CD4-positive, alpha-beta T cell treated with Interleukin-17A for 4 hours (primary cell): ENCODE results near the gene RIN1.
"Not testable (repeated sequence)": the region's sequence is repeated elsewhere in the genome, so short reads cannot be mapped to it uniquely, and the experiment has no call there.

Source experiments
- DNase-seq: peaks from one replicate; pipeline ENCODE4 v3.0.0-alpha.2; 2020; ENCODE audit warnings: mixed read lengths

RIN1 gene

DNA sequence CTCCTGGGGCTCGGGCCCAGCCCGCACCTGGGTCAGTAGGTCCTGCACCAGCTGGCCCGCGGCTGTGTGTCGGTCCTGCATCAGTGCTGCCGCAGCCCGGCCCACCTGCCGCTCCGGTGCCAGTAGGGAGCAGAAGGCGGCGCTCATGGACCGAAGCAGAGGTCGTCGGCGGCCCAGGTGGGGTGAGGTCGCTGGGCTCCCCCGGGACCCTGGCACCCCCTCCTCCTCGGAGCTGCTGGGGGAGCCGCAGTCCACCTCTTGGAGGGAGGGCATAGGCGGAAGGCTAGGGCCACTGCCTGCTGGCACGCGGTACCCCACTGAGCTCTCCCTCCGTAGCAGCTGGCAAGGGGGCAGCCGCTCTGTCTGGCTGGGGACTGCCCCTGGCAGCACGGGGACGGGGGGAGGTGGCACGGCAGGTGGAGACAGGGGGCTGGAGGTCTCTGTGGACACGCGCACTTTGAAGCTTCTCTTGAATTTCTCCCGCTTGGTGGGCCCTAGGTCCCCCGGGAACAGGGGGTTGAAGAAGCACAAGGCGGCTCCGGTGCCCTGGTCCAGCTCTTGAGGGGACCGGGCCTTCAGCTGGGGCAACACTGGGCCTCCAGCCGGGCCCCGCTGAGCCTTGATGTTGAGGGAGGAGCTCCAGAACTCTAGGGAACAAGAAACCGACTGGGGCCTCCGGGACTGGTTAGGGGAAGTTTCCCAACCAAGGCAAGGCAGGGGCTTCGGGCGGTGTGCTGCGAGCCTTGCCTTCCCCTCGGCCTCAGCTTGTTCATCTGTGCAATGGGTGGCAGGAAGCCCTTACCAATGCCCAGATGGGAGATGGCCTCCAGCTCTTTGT, 1.4 kb downstream of the RIN1 start:
- no peak for DNase-seq

DNA sequence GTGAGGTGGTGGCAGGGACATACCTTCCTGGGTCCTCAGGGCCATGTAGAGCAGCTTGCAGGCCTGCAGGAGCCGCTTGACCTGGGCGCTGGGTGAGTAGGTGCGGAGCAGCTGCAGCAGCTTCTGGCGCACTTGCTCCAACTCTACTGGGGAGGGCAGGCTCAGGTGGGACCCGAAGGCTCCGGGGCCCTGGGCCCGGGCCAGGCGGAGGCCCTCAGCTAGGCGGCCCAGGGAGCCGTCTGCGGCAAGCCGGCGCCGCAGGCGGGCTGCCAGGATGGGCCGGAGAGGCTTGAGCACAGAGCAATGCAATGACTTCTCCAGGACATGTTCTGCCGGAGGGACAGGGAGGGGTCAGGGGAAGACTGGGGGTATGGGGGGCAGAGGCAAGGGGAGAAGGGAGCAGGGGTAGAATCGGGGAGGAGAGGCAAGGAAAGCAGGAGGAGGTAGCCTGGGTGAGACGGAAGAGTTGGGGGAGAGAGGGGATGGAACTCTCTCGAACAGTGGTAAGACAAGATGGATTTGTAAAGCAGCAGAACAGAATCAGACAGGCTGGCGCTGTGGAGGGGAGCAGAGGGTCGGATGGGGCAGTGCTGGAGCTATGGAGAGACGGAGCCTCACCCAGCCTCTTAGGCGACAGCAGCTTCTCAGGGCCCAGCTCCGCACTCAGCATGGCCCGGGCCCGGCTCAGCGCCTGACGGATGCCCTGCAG, 2.2 kb downstream of the RIN1 start:
- no peak for DNase-seq

DNA sequence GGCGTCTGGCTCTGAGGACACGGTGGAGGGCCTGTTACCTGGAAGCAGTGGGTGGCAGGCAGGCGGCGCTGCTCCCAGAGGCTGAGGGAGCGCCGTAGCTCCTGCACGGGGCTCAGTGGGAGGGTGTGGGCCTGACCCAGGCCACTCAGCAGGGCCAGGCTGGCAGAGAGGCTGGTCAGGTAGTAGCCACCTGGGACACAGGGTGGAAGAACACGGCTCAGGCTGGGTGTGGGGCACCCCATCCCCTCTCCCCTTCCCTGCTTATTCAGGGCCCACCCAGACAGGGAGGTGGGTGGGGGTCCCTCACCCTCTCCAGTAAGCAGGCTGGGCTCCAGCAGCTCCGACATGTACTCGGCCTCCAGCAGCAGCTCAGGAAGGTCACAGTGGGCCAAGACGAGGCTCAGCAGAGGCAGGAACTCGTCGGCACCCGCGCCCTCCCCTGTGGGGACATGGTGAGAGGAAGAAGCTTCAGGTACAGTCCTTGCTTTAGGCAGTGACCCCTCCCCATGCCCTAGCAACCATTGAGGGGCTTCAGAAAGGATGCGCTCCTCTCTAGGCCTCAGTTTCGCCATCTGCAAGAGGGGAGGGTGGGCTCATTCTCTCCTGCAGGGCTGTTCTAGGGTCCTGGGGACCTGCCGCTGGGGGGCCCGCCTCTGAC, 2.9 kb downstream of the RIN1 start:
- no peak for DNase-seq

DNA sequence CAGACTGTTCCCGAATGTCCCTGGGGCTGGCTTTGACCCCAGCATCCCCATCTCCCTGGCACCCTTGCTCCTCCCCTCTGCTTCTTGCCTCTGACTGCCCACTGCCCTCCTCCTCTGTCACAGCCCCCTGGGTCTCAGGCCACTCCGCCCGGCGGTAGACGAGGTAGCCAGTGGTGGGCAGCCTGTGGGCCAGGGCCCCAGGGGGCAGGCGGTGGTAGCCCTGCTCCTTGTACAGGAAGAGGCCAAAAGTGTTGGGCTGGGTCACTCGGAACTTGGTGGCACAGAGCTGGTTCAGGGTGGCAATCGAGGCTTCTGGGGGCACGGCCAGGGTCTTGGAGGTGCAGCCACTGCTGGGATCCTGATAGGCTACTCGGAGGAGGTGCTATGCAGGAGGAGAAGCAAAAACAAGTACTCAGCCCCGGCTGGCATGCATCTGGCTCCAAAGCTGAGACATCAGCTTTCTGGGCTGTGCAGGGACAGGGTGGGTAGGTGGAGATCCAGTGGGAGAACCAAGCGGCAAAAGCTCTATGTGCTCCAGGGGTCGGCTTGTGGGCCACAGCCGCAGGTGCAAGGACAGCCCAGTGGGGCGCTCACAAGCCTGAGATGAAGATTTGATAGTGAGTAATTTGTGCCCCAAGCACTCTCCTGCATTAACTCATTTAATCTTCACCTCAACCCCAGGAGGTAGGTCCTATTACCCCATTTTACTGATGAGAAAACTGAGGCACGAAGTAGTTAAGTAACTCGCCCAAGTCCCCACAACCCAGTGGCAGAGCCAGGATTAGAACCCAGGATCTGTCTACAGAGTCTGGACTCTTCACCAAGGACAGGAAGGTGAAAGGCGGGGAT, 3.6 kb downstream of the RIN1 start:
- DNase-seq, result no peak

DNA sequence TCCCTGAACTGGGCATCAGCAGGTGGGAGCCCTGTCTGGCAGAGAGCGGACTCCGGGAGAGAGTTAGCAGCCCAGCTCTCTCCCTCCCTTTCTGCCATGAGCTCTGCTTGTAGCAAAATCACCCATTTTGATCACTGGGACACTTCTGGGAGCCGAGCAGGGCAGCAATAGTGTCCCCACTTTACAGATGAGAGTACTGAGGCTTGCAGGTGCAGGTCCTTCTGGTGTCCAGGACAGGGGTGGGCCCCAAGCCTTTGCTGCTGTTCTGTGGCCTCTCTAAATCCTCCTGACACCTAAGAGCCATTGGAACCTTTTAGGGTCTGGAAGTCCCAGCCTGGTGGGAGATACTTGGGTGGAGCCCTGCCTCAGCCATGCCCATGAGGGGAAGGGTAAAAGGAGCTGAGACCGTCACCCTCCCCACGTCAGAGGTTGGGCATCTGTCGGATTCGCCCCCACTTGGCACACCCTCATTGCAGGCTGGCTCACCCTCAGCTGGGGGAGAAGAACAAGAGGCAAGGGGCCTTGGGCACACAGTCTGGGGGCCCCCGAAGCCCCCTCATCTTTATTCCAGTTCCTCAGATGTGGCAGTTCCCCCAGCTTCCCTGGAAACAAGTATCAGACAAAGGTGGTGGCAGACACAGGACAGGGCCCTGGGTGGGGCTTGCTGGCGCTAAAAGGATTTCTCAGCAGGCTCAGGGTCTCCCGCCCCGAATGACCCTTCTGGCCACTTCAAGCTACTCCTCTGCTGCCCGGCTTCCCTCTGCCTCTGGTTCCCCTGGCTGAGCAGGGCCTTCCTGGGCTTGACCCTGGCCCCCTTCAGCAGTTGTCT, 4.5 kb downstream of the RIN1 start:
- no peak for DNase-seq

DNA sequence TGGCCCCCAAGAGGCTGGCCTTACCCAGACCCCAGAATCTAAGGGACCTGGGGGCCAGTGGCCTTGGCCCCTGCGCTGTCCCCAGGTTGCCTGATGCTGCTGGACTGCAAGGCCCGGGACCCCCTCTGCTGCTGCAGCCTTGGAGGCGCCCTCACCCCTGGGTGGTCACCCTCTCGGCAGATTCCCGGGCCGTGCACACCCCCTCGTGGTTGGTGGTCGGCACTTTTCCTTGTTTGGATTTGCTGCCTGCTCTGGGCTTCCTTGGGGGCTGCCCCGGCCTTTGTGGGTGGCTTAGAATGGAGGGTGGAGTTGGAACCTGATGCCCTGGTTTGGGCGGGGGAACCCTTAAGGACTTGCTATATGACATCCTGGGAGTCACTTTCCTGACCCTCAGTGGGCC, 5.3 kb downstream of the RIN1 start:
- DNase-seq, result no peak

DNA sequence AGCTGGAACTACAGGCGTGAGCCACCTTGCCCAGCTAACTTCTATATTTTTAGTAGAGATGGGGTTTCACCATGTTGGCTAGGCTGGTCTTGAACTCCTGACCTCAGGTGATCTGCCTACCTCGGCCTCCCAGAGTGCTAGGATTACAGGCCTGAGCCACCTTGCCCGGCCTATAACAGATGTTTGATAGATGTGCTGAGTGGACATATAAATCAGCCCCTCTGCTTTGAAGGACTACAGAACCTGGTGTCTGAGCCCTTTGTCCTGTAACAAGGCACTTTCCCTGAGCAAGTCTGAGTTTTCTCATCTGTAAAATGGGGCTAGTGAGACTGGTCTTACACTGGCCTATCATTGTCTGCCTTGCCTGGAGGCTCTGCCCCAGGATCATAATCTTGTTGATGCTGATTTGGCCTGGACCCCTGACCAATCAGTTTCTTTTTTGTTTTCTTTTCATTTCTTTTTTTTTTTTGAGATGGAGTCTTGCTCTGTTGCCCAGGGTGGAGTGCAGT, 7.0 kb downstream of the RIN1 start:
- DNase-seq, result no peak

DNA sequence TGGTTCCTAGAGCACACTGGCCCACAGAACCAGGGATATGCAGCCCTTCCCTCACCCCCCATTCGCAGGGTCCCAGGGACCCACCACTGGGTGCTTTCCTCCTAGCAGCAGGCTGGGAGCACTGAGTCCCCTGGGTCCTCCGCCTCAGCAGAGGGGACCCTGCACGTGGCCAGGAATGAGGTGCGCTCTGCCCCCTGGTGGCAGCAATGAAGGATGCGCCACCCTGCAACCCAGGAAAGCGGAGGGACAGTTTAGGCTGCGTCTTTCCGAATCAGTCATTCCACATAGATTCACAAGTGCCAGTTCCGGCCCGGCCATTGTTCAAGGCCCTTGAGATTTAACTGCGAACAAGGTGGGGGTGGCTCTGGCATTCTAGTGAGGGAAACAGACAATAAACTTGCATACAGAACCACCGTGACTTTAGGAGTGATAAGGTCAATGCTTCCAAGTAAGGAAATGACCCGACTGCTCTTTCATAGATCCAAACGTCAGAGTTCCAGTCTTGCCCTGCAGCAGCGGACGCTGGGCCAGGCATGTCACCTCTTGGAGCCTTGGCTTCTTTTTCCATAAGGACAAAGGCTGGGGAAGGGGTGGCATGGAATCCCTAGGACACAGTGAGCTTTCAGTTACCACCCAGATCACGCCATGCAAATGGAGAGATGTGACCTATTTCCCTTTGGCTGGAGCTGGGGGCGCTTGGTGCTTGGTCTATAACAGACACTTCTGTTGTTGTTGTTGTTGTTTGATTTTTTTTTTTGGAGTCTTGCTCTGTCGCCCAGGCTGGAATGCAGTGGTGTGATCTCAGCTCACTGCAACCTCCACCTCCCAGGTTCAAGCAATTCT, 7.7 kb downstream of the RIN1 start:
- peak; percentile 89 for DNase-seq

DNA sequence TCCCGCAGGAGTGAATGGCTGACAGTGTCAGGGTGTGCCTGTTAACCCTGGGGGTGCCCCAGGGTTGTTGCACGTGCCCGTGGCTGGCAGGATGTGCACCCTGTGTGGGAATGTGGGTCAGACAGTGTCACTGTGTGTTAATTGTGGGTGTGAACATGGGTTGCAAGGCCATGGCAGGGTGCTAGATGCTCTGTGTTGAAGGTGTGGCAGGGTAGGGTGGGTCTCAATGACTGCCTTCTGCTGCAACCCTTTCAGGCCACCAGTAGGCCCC, 8.3 kb downstream of the RIN1 start:
- DNase-seq, result no peak

DNA sequence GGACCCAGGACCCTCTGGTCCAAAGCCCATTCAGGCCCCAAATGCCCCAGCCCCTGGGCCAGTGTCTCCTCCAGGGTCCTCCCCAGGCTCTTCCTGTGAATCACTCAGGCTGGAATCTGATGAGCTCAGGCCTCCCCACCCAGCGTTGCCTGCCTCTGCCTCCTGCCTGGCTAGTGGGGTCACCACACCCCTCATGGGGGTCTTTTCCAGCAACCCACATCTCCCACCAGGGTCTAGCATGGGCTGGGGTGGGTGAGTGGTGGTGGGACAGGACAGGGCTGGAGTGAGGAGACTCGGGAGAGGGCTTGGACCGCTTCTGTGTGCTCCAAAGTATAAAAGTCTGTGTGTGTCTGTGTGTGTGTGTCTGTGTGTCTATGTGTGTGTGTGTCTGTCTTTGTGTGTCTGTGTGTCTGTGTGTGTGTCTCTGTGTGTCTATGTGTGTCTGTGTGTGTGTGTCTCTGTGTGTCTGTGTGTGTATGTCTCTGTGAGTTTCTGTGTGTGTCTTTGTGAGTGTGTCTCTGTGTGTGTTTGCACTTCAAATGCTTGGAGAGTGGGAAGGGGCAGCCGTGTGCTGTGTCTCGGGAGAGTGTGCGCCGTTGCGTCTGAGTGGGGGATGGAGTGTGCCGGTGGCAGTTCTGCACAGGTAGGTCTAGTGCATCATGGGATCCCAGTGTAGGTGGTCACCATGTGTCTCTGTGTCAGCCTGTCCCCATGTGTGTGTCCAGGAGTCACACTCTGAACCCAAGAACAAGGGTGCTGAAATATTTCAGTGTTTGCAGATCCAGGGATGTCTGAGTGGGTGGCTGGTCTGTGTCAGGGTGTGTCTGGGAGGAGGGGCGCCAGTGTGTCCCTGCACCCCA, 8.8 kb downstream of the RIN1 start:
- no peak for DNase-seq

DNA sequence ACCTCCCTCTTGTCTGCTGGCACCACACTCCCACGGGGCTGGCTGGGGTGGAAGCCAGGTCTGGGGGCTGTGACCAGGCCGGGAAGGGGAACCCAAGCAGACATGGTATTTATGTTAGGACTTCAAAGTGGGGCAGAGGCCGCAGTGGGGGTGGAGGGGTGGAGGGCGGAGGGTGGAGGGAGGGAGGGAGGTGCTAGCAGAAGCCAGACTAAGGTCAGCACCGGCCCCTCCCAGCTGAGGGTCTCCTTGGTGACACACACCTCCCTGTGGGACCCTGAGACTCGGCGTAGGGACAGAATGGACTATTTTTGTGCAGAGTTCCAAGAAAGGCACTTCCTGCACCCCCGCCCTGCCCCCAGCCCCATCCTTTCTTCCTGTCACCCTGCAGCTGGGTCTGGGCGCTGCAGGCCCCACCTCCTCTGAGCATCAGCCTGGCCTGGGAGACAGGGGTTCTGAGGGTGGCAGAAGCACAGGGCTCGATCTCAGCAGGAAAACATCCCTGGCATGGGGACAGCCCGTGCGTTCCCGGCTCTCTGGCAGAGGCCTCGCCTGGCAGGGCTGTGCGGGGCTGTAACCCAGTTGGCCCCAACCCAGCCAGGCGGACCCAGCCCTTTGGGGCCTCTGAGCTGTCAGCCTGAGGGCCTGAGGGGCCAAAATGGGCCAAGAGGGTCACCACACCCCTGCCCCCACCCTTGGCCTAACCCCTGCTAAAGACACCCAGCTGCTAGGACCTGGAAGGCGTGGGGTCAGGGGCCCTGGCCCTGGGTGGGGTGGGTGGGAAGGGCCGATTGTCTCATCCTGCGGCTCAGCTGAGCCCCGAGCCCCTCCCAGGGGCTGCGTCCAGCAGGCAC, 9.7 kb downstream of the RIN1 start:
- peak; percentile 74 for DNase-seq

DNA sequence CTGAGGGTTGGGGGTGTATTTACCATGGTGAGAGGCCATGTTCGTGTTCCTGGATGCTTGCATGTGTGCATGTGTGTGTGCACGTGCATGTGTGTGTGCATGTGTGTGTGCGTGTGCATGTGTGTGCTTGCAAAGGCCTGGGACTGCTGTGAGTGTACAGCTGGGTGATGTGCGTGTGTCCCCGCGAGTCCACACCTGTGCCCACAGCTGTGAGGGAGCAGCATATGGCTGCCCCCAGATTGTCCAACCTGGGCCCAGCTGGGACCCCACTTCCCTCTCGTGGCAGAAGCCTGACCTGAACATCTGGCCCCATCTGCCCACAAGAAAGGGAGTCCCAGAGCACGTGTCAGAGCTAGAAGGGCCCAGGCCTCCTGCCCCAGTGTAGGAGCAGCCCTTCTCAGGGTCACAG, 11.0 kb downstream of the RIN1 start:
- DNase-seq, result no peak

DNA sequence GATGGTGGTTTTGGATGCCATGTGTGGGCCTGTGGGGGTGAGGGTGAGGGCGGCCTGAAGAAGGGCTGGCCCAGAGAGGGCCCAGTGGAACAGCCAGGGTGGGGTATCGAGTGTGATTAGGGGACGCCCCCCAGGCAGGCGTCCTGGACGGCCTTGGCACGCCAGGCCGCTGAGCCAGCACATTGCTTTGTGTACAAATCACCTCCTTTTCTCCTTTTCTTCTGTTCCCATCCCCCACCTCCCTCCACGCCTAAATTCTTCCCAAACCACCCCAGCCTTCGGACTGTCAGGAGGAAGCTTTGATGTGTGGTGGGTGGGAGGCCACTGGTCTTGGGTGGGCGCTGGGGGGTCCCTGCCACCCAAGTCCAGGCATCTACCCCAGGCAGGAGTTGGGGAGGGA, 11.6 kb downstream of the RIN1 start:
- DNase-seq, result no peak

DNA sequence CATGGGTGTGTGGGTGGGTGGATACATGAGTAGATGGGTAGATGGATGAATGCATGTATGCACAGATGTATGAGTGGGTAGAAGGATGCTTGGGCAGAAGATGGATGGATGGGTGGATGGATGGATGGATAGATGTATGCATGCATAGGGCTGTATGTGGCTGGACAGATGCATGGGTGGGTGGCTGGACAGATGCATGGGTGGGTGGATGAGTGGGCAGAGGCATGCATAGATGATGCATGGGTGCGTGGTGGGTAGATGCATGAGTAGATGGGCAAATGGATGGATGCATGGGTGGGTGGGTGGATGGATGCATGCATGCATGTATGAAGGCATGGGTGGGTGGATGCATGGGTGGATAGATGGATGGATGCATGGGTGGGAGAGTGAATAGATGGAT, 12.6 kb downstream of the RIN1 start:
- DNase-seq, result no peak

DNA sequence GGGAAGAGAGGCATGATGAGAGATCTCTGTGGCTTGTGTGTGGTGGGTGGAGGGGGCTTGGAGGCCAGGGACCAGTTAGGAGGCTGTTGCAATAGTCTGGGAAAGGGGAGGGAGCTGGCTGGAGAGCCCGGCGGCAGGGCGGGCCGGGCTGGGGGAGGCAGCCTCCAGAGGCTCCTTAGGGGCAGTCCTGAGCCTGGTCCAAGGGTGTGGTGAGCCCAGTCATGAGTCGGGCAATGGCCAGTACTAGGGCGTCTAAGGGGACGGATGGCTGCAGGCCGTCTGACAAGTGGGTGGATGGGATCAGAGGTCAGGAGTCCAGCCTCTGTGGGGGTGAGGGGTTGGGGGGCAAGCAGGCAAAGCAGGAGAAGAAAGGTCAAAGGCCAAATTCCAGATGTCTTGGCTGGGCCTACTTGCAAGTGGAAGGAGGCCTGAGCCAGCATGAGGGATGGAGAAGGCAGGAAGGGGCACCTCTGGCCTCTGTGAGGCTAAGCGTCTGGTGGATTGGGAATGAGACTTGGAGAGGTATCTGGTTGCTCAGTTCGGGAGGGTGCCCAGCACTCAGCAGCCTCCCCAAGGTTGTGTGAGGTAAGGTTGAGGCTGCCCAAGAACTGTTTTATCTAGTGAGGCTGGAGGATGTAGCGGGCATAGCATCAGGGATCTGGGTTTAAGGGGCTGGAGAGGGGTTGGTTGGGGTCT, 13.4 kb downstream of the RIN1 start:
- no peak for DNase-seq

DNA sequence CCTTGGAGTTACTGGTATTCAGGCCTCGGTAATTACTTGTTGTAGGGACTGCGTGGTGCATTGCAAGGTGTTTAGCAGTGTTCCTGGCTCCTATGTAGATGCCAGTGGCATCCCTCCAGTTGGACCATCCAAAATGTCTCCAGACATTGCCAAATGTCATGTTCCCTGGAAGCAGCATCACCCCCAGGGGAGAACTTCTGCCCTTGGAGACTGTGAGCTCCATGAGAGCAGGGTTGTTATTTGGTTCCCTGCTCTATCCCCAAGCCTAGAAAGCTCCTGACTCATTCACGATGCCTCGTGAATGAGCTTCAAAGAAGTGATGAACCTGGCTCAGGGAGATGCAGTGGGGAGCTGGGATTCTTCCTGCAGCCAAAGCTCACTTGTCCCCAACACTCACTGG, 14.6 kb downstream of the RIN1 start:
- DNase-seq, result no peak

DNA sequence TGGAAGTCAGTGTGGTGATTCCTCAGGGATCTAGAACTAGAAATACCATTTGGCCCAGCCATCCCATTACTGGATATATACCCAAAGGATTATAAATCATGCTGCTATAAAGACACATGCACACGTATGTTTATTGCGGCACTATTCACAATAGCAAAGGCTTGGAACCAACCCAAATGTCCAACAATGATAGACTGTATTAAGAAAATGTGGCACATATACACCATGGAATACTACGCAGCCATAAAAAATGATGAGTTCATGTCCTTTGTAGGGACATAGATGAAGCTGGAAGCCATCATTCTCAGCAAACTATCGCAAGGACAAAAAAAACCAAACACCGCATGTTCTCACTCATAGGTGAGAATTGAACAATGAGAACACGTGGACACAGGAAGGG, 15.5 kb downstream of the RIN1 start:
- DNase-seq, result not testable (repeated sequence)

DNA sequence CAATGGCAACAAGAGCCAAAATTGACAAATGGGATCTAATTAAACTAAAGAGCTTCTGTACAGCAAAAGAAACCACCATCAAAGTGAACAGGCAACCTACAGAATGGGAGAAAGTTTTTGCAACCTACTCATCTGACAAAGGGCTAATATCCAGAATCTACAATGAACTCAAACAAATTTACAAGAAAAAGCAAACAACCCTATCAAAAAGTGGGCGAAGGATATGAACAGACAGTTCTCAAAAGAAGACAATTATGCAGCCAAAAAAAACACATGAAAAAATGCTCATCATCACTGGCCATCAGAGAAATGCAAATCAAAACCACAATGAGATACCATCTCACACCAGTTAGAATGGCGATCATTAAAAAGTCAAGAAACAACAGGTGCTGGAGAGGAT, 15.9 kb downstream of the RIN1 start:
- not testable (repeated sequence) for DNase-seq

DNA sequence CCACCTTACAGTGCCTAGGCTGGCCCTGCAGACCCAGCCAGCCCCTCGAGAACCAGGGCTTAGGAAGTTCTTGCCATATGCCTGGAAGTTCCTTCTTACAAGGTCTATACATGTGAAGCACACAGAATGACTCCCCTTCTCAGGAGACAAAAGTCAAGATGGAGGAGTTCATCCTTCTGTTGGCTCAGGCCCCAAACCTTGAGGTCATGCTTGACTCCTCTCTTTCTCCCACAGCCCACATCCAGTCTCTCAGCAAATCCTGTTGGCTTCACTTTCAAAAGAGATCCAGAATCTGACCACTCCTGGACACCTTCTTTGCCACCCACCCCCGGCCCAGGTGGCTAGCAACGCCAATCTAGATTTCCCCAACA, 17.6 kb downstream of the RIN1 start:
- no peak for DNase-seq
